SKM-1 treated with dmso at 0.1 percent for 144 hours (cell line): Measurements from ENCODE around the gene RASD2.

Experiments
- DNase-seq: peaks from one replicate; lab custom pipeline; 2025; ENCODE audit not compliant: unreplicated experiment; lab: John Stamatoyannopoulos, UW

Gene RASD2

GRCh38 chr22:35539487-35539886 is 1.1 kb upstream of the RASD2 start:
- no peak for DNase-seq

GRCh38 chr22:35539910-35540594 is 579 bp upstream of the RASD2 start:
- DNase-seq = no peak

DNA sequence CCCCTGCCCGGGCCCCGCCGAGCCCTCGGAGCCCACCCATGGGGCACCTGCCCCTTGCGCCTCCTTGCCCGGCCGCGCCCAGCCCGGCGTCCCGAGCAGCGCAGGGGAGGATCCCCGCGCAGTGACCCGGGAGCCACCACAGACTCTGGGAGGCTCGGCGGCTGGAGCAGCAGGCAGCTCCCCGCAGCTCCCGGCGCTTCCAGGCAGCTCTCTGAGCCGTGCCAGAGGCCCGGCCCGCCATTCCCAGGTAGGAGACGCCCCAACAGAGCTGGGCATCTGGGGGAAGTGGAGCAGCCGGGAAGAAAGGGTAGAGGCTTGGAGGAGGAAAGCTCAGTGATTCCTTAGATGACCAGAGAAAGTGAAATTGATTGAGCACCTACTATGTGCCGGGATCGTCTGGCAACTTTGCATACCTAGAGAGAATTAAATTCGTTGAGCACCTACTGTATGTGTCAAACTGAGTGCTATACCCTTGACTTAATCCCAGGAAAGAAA is 670 bp downstream of the RASD2 start:
- DNase-seq = no peak

- DNase-seq = no peak
Measured at GRCh38 chr22:35542157-35542938, 1.7 kb downstream of the RASD2 start.

GRCh38 chr22:35542939-35543516 is 2.4 kb downstream of the RASD2 start:
- DNase-seq = no peak

DNA sequence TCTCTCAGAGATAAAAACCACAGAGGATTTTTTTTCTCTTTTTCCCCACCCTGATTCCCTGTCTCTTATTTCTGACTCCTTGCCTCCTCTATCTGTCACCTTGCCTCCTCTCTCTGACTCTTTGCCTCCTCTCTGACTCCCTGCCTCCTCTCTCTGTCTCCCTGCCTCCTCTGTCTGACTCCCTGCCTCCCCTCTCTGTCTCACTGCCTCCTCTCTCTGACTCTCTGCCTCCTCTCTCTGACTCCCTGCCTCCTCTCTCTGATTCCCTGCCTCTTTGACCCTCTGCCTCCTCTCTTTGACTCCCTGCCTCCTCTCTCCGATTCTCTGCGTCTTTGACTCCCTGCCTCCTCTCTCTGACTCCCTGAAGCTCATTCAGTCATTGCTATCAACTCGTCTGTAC is 3.1 kb downstream of the RASD2 start:
- DNase-seq = no peak

DNA sequence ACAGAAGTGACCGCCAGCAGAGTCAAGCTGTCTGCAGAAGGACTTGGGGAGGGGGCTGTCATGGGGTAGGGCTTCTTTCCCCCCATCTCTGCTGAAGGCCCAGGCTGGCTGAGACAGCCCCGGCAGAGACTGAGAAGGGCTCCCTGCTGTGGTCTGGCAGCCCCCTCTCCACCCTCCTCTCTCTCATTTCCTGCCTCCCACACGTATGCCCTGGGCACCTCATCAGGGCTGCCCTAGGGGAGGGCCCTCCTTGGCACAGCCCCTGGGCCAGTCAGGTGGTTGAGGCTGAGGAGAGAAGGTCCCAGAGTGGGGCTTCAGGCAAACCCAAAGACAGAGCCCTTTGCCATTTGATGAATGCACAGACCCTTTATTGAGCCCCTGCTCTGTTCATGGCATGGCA is 3.6 kb downstream of the RASD2 start:
- no peak for DNase-seq

- no peak for DNase-seq
Measured at GRCh38 chr22:35544827-35545226, 4.2 kb downstream of the RASD2 start.

- DNase-seq = no peak
Measured at GRCh38 chr22:35546886-35547285, 6.3 kb downstream of the RASD2 start.

DNA sequence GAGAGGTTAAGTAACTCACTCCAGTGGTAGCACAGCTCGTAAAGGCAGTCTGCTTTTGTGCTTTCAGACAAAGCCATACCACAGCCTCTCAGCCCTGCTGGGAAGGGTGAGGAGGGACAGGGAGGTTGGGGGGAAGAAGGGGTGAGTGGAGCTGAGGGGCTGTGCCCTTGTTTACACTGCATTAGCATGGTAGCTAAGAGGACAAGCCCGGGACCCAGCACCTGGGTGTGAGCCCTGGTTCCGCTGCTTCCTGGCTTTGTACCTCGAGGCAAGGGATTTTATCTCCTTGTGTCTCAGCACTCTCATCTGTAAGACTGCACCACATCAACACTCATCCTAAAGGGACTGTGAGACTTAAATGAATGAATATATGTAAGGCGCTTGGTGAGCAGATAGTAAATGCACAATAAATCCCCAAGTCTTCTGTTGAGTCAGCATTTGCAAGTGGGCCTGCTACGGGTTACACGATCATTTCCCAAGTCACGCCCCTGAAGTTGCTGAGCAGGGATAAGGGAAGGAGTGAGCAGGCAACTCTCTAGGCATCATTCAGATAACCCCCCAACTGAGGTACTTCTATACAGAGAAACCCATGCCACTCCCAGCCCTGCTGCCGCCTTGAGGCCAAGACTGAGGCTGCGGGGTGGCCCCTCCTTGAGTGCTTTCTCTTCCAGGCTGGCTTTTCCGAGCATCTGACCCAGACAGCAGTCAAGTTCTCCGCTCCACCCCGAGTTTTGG is 7.5 kb downstream of the RASD2 start:
- DNase-seq = no peak

DNA sequence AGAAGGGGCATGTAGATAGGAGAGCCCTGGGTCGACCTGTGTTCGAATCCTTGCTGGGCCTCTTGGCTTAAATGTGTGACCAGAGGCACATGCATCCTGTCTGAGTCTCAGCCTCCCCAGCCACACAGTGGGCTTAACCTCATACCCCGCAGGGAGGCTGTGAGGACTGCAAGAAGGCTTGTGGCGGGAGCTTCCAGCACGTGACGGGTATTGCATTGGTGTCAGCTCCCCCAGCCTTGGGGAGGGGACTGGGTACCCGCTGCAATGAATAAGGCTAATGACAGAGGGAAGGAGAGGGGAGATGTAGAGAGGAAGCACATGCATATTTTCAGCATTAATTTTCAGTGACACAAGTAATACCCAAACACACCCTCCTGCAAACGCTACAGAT is 8.1 kb downstream of the RASD2 start:
- DNase-seq = no peak

- DNase-seq = no peak
Measured at GRCh38 chr22:35549328-35549727, 8.7 kb downstream of the RASD2 start.

DNA sequence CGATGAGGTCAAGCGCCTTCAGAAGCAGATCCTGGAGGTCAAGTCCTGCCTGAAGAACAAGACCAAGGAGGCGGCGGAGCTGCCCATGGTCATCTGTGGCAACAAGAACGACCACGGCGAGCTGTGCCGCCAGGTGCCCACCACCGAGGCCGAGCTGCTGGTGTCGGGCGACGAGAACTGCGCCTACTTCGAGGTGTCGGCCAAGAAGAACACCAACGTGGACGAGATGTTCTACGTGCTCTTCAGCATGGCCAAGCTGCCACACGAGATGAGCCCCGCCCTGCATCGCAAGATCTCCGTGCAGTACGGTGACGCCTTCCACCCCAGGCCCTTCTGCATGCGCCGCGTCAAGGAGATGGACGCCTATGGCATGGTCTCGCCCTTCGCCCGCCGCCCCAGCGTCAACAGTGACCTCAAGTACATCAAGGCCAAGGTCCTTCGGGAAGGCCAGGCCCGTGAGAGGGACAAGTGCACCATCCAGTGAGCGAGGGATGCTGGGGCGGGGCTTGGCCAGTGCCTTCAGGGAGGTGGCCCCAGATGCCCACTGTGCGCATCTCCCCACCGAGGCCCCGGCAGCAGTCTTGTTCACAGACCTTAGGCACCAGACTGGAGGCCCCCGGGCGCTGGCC is 11.0 kb downstream of the RASD2 start:
- no peak for DNase-seq

- DNase-seq = no peak
Measured at GRCh38 chr22:35552196-35552842, 11.7 kb downstream of the RASD2 start.

DNA sequence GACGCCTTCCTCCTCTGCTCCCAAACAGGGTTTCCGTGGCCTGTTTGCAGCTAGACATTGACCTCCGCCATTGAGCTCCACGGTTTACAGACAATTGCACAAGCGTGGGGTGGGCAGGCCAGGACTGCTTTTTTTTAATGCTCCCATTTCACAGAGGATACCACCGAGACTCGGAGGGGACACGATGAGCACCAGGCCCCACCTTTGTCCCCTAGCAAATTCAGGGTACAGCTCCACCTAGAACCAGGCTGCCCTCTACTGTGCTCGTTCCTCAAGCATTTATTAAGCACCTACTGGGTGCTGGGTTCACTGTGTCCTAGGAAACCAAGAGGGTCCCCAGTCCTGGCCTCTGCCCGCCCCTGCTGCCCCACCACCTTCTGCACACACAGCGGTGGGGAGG is 12.2 kb downstream of the RASD2 start:
- no peak for DNase-seq

DNA sequence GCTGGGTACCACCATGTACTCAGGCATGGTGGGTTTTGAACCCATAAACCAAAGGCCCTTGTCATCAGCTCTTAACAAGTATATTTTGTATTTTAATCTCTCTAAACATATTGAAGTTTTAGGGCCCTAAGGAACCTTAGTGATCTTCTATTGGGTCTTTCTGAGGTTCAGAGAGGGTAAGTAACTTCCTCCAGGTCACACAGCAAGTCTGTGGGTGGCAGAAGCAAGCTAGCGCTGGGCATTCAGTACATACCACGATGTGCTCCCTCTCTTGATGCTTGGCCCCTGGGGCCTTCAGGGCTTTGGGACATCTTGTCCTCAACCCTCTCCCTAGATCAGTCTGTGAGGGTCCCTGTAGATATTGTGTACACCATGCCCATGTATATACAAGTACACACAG is 12.7 kb downstream of the RASD2 start:
- no peak for DNase-seq

DNA sequence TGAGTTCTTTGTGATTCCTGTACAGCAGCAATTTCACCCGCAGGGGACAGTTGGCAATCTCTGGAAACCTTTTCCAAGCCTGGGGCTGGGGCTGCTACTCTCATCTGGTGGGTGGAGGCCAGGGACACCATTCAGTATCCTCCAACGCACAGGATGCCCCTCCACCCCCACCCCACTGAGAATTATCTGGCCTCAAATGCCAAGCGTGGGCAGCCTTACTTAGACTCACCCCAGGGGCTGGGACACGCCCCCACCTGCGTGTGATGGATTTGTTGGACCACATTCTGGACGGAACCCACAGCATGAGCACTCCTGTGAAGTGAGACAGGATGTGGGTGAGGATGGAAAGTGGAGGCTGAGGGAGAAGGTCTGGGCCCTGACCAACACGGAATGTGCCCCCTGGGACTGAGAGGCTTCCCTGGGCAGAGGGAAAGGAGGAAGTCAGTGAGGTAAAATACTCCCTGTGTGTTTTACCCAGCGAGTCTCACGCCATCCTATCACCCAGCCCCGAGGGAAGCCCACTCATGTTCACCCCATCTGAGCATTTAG is 13.7 kb downstream of the RASD2 start:
- no peak for DNase-seq

- no peak for DNase-seq
Measured at GRCh38 chr22:35555483-35555890, 14.9 kb downstream of the RASD2 start.

DNA sequence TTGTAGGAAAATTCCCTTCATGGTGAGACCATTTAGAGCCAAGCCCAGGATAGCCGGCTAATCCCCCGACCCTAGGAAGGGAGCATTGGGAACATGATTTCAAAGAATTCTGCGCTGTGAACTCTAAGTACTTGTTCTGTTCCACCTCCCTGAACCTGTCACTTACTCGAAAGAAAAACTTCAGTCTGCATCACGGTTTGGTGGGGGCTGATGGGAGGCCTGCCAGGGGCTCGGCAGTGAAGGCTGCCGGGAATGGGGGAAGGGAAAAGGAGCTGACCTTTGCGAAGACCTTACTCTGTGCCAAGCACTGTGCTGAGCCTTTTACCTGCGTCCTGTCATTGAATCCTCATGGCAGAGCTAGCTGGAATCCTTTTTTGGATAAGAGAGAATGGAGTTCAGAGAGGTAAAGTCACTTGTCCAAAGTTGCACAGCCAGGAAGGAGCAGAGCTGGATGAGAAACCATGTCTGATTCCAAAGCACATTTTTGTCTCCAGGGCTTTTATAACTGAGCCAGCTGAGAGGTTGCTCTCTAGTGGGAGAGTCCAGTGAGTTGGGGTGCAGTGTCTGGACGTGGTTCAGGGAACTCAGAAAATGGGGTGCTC is 15.4 kb downstream of the RASD2 start:
- no peak for DNase-seq

GRCh38 chr22:35556666-35557065 is 16.0 kb downstream of the RASD2 start:
- DNase-seq = no peak
